Endothelial cell (in vitro differentiated cells): ENCODE results near the gene HLA-DOA. TPM values are rescaled to one million over a fixed set of nuclear protein-coding genes. Genes with fewer than 3 reads are reported as not detected.
A peak's percentile ranks its signal among the peaks of the same experiment; 100 is the strongest.

Source experiments
- DNase-seq: peaks from one replicate; pipeline ENCODE4 v3.0.0; 2021; ENCODE audit warnings: low spot score
- H3K27ac Mint-ChIP-seq: one replicate; pipeline ENCODE4 v1.8.0; 2021; ENCODE audit warnings: mixed read lengths, inconsistent platforms; ENCODE audit not compliant: unreplicated experiment
- H3K27me3 Mint-ChIP-seq: one replicate; pipeline ENCODE4 v1.8.0; 2021; ENCODE audit warnings: mild to moderate bottlenecking, moderate library complexity, mixed read lengths, inconsistent platforms; ENCODE audit not compliant: unreplicated experiment
- H3K36me3 Mint-ChIP-seq: one replicate; pipeline ENCODE4 v1.8.0; 2021; ENCODE audit warnings: mild to moderate bottlenecking, low read depth, mixed read lengths, inconsistent platforms; ENCODE audit not compliant: unreplicated experiment
- H3K4me1 Mint-ChIP-seq: one replicate; pipeline ENCODE4 v1.8.0; 2021; ENCODE audit warnings: mild to moderate bottlenecking, mixed read lengths, inconsistent platforms; ENCODE audit not compliant: unreplicated experiment
- H3K4me3 Mint-ChIP-seq: one replicate; pipeline ENCODE4 v1.8.0; 2021; ENCODE audit warnings: mild to moderate bottlenecking, mixed read lengths, inconsistent platforms; ENCODE audit not compliant: unreplicated experiment
- H3K9me3 Mint-ChIP-seq: one replicate; pipeline ENCODE4 v1.8.0; 2021; ENCODE audit warnings: mixed read lengths, inconsistent platforms; ENCODE audit not compliant: unreplicated experiment
- total RNA-seq: library from RNA; stranded (reverse); fragmentation: NEBNext Ultra II Directional; extraction: Animal tissue kit (Norgen Biotek cat#: 25700); gene quantifications from one replicate; pipeline ENCODE4 v1.2.1, GENCODE V29; 2021; ENCODE audit not compliant: unreplicated experiment
- TF ChIP-seq, protein P1 (sequence below): fragments of 200-600 bp; sonication (generic); IDR thresholded peaks from one replicate; pipeline ENCODE4 v1.5.0; 2021; ENCODE audit warnings: antibody characterized with exemption; ENCODE audit not compliant: unreplicated experiment

Gene HLA-DOA
- total RNA-seq, 1 donor from 2014 or later, result 7.3 TPM

DNA sequence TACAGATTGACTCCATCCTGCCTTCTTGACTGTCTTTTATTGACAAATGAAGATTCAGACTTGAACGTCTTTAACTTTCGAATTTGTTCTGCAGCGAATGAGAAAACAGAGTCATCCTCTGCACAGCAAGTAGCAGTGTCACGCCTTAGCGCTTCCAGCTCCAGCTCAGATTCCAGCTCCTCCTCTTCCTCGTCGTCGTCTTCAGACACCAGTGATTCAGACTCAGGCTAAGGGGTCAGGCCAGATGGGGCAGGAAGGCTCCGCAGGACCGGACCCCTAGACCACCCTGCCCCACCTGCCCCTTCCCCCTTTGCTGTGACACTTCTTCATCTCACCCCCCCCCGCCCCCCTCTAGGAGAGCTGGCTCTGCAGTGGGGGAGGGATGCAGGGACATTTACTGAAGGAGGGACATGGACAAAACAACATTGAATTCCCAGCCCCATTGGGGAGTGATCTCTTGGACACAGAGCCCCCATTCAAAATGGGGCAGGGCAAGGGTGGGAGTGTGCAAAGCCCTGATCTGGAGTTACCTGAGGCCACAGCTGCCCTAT lies 28.8 kb downstream of the HLA-DOA start:
- Mint-ChIP-seq H3K9me3 (no peaks in the 10 kb centered on the region), H3K27me3 (peaks cover 2% of the 10 kb centered on the region), H3K27ac (no peak overlapping the region), H3K4me1 (peaks cover 26% of the 10 kb centered on the region), H3K4me3 (no peak overlapping the region), H3K36me3 (peaks cover 57% of the 10 kb centered on the region)
- TF ChIP-seq, protein P1, sequence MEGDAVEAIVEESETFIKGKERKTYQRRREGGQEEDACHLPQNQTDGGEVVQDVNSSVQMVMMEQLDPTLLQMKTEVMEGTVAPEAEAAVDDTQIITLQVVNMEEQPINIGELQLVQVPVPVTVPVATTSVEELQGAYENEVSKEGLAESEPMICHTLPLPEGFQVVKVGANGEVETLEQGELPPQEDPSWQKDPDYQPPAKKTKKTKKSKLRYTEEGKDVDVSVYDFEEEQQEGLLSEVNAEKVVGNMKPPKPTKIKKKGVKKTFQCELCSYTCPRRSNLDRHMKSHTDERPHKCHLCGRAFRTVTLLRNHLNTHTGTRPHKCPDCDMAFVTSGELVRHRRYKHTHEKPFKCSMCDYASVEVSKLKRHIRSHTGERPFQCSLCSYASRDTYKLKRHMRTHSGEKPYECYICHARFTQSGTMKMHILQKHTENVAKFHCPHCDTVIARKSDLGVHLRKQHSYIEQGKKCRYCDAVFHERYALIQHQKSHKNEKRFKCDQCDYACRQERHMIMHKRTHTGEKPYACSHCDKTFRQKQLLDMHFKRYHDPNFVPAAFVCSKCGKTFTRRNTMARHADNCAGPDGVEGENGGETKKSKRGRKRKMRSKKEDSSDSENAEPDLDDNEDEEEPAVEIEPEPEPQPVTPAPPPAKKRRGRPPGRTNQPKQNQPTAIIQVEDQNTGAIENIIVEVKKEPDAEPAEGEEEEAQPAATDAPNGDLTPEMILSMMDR, result no peak
- DNase-seq, result no peak

DNA sequence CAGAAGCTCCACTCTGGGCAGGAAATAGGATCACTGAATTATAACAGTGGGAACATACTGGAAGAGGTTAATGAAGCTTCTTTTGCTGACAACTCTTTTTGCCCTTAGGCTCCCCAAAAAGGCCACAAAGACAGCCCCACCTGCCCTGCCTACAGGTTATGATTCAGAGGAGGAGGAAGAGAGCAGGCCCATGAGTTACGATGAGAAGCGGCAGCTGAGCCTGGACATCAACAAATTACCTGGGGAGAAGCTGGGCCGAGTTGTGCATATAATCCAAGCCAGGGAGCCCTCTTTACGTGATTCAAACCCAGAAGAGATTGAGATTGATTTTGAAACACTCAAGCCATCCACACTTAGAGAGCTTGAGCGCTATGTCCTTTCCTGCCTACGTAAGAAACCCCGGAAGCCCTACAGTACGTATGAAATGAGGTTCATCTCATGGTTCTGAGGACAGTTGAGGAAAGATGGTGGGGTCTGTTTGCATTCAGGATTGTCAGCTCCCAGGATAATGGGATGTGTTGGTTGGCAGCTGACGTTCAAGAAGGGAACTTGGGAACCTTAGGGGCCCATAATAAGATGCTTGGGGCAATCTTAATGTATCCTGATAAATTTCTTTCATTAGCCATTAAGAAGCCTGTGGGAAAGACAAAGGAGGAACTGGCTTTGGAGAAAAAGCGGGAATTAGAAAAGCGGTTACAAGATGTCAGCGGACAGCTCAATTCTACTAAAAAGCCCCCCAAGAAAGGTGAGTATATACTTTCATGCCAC lies 29.5 kb downstream of the HLA-DOA start:
- no peak for DNase-seq
- H3K36me3 Mint-ChIP-seq, result peaks cover 64% of the 10 kb centered on the region
- no peaks in the 10 kb centered on the region for H3K9me3 Mint-ChIP-seq
- TF ChIP-seq, protein P1, result no peak
- peak overlapping the region; percentile 43 for H3K4me3 Mint-ChIP-seq
- no peak overlapping the region for H3K27ac Mint-ChIP-seq
- H3K27me3 Mint-ChIP-seq, result no peaks in the 10 kb centered on the region
- peaks cover 33% of the 10 kb centered on the region for H3K4me1 Mint-ChIP-seq

GRCh38 chr6:32977953-32978324 lies 31.5 kb downstream of the HLA-DOA start:
- Mint-ChIP-seq H3K4me3 (peak overlapping the region; percentile 43), H3K27me3 (peaks cover 7% of the 10 kb centered on the region), H3K9me3 (no peaks in the 10 kb centered on the region), H3K36me3 (peaks cover 83% of the 10 kb centered on the region), H3K27ac (no peak overlapping the region), H3K4me1 (peaks cover 46% of the 10 kb centered on the region)
- no peak for DNase-seq
- TF ChIP-seq, protein P1, result no peak

GRCh38 chr6:32977272-32977952 lies 32.0 kb downstream of the HLA-DOA start:
- Mint-ChIP-seq H3K4me1 (peaks cover 48% of the 10 kb centered on the region), H3K9me3 (no peaks in the 10 kb centered on the region), H3K27me3 (peaks cover 7% of the 10 kb centered on the region), H3K36me3 (peaks cover 88% of the 10 kb centered on the region), H3K4me3 (peak overlapping the region; percentile 43), H3K27ac (no peak overlapping the region)
- TF ChIP-seq, protein P1, result no peak
- no peak for DNase-seq
